Left ventricle myocardium inferior (tissue), 1 donor: ENCODE data around the gene CPA2. TPM values are rescaled to one million over a fixed set of nuclear protein-coding genes. Genes with fewer than 3 reads are reported as not detected.

Experiments
- DNase-seq: peaks from one replicate; pipeline ENCODE4 v3.0.0-alpha.2; 2020
- H3K27ac ChIP-seq: fragments of 200-600 bp; replicated peaks from 2 replicates; pipeline ENCODE4 v1.8.0; 2021
- H3K27me3 ChIP-seq: fragments of 200-600 bp; 2 replicates; pipeline ENCODE4 v1.8.0; 2021; ENCODE audit warnings: low read depth
- H3K36me3 ChIP-seq: fragments of 200-600 bp; 2 replicates; pipeline ENCODE4 v1.8.0; 2021
- H3K4me1 ChIP-seq: fragments of 200-600 bp; 2 replicates; pipeline ENCODE4 v1.8.0; 2021
- H3K4me3 ChIP-seq: fragments of 200-600 bp; 2 replicates; pipeline ENCODE4 v1.8.0; 2021; ENCODE audit warnings: mild to moderate bottlenecking, moderate library complexity
- H3K9me3 ChIP-seq: fragments of 200-600 bp; replicated peaks from 2 replicates; pipeline ENCODE4 v1.8.0; 2021
- intact Hi-C: fragments of 100-400 bp; cut with micrococcal nuclease; formaldehyde crosslinking; loops from one replicate; pipeline ENCODE4 v1.11.0; 2022
- total RNA-seq: library from RNA; stranded (reverse); fragmentation: NEBNext Ultra II Directional; extraction: Animal tissue kit (Norgen Biotek cat#: 25700); gene quantifications from one replicate; pipeline ENCODE4 v1.2.1, GENCODE V29; 2021
- TF ChIP-seq, protein P1 (sequence below): fragments of 200-600 bp; IDR thresholded peaks from 2 replicates; pipeline ENCODE4 v1.8.0; 2021; ENCODE audit warnings: antibody characterized with exemption, mild to moderate bottlenecking, borderline replicate concordance
- donor health status: DM: no; HTN: yes; CAD: no; lungs with severe emphysema.

Gene CPA2
- total RNA-seq, 1 donor from 2014 or later, result not detected

DNA sequence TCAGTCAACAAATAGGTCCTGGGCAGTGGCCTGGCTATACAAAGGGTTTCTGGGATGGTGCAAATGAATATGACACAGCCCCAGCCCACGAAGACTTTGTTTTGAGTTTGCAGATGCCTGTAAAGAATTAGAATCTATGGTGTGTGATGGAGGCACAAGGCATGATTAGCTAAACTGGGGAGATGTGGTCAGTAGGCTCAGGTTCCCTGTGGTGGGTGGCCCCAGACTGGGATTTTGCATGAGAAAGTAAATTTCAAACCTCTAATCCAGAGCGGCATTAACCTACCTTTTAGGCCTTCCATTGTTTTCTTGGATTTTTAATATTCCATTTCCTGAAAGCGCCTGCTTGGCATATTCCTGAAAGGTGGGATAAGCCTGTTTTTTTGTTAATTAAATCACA, 71.6 kb downstream of the CPA2 start:
- intact Hi-C loops, result no loop called here

More for the DNA sequence above, 71.6 kb downstream of the CPA2 start:
- TF ChIP-seq, protein P1, sequence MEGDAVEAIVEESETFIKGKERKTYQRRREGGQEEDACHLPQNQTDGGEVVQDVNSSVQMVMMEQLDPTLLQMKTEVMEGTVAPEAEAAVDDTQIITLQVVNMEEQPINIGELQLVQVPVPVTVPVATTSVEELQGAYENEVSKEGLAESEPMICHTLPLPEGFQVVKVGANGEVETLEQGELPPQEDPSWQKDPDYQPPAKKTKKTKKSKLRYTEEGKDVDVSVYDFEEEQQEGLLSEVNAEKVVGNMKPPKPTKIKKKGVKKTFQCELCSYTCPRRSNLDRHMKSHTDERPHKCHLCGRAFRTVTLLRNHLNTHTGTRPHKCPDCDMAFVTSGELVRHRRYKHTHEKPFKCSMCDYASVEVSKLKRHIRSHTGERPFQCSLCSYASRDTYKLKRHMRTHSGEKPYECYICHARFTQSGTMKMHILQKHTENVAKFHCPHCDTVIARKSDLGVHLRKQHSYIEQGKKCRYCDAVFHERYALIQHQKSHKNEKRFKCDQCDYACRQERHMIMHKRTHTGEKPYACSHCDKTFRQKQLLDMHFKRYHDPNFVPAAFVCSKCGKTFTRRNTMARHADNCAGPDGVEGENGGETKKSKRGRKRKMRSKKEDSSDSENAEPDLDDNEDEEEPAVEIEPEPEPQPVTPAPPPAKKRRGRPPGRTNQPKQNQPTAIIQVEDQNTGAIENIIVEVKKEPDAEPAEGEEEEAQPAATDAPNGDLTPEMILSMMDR, result no peak
- Histone ChIP-seq H3K36me3 (no peaks in the 10 kb centered on the region), H3K4me1 (no peaks in the 10 kb centered on the region), H3K9me3 (peaks cover 13% of the 10 kb centered on the region), H3K4me3 (no peak overlapping the region), H3K27ac (no peak overlapping the region), H3K27me3 (no peaks in the 10 kb centered on the region)
- DNase-seq, result no peak

Other genes with a start within 250 kb of the CPA2 start
- gene ZC3HC1, start 215.5 kb upstream of the CPA2 start, total RNA-seq, result 16.5 TPM
- 27.0 TPM for gene KLHDC10, start 196.3 kb upstream of the CPA2 start, total RNA-seq
- 9.9 TPM for gene TMEM209, start 61.5 kb upstream of the CPA2 start, total RNA-seq
- gene SSMEM1, start 59.0 kb upstream of the CPA2 start, total RNA-seq, result not detected
- not detected for gene CPA4, start 26.3 kb downstream of the CPA2 start, total RNA-seq
- gene CPA5, start 78.0 kb downstream of the CPA2 start, total RNA-seq, result not detected
- gene CPA1, start 113.6 kb downstream of the CPA2 start, total RNA-seq, result not detected
- 5.8 TPM for gene CEP41, start 174.2 kb downstream of the CPA2 start, total RNA-seq
- 4.9 TPM for gene MEST, start 225.2 kb downstream of the CPA2 start, total RNA-seq